Measurements from ENCODE around the gene TRIP10.
A peak's percentile ranks its signal among the peaks of the same experiment; 100 is the strongest.

DNA sequence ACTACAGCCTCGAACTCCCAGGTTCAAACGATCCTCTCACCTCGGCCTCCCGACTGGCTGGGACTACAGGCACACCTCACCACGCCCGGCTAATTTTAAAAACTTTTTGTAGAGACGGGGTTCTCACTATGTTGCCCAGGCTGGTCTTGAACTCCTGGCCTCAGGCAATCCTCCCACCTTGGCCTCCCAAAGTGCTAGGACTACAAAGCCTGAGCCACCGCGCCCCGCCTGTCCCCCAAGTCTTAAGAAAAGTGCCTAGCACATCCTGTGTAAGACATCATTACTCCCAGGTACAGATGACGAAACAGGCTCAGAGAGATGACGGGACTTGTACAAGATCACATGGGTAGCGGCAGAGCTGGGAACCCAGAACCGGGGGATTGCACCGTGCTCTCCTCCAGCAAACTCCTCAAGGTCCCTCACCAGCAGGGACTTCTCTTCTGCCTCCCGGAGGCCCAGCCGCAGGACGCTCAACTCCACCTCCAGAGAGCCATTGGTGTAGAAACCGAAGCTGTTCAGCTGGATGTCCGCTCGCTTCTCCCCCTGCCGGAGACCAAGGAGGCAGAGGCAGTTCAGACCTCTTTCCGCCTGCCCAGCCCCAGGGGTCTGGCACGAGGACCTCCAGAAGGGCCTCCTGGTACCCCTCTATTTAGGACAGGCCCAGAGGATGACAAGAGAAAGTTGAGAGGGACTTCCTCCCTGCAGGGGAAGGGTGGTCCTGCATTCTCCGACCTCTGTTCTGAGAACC lies 3.1 kb upstream of the TRIP10 start:
- TF ChIP-seq POLR2A (IDR thresholded peaks at IDR 0.05; ENCODE audit: low read depth, low read length) (peak; percentile 74; the same call in 1 of the 2 replicates), TAF1 (IDR thresholded peaks at IDR 0.05; ENCODE audit: borderline replicate concordance, low read depth, low read length) (0 out of 2 replicates have a peak, but pooled peaks have one; percentile 16), POLR2AphosphoS5 (IDR thresholded peaks at IDR 0.05; ENCODE audit: low read depth, low read length) (no peak)
